Kidney glomerular epithelial cell (primary cell): ENCODE results near the gene MYLK2.

Source experiments
- DNase-seq: peaks from one replicate; lab custom pipeline; 2025; lab: John Stamatoyannopoulos, UW

MYLK2 gene

GRCh38 chr20:31872406-31872805 lies 53.2 kb downstream of the MYLK2 start:
- DNase-seq = no peak

GRCh38 chr20:31875671-31876070 lies 56.5 kb downstream of the MYLK2 start:
- DNase-seq = no peak

- DNase-seq = no peak
Measured at GRCh38 chr20:31877684-31878083, 58.5 kb downstream of the MYLK2 start.

GRCh38 chr20:31879143-31879987 lies 60.2 kb downstream of the MYLK2 start:
- DNase-seq = peak; percentile 96

- DNase-seq = no peak
Measured at GRCh38 chr20:31881945-31882344, 62.8 kb downstream of the MYLK2 start.

- no peak for DNase-seq
Measured at GRCh38 chr20:31883829-31884228, 64.7 kb downstream of the MYLK2 start.
